Measurements from ENCODE around the gene SLC39A9.
"Not testable (repeated sequence)": the region's sequence is repeated elsewhere in the genome, so short reads cannot be mapped to it uniquely, and the experiment has no call there.

The SLC39A9 gene

GRCh38 chr14:69489495-69489894, 91.0 kb downstream of the SLC39A9 start:
- DNase-seq (ENCODE audit: low spot score): no peak
- in situ Hi-C loops (cut with MboI; ENCODE audit: low sequenced_read_pairs, unreplicated experiment): no loop called here
- TF ChIP-seq CTCF (IDR thresholded peaks at IDR 0.05; ENCODE audit: borderline replicate concordance, control extremely low read depth, extremely low read depth, insufficient read depth, missing control alignments): no peak

DNA sequence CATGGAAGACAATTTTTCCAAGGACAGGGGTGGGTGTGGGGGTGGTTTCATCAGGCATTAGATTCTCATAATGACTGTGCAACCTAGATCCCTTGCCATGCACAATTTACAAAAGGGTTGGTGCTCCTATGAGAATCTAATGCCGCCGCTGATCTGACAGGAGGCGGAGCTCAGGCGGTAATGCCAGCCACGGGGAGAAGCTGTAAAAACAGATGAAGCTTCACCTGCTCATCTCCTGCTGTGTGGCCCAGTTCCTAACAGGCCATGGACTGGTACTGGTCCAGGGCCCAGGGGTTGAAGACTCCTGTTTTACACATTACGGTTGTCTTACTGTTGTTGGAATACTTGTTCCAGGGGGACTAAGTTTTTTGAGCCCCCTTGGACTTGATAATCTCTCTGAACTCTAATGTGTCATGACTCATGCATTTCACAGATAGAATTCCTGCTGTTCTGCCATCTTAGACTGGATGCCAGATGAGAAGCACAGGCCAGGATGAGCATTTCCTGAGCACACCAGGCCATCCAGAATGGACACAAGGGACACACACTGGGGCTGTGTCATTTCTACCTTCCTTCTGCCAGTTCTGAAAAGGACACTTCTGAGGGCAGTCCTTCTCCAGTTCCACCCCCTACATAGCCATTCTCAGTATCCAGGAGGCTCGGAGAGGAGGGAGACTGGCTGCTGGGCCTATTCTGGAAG, 91.9 kb downstream of the SLC39A9 start:
- DNase-seq (ENCODE audit: low spot score): no peak
- TF ChIP-seq CTCF (IDR thresholded peaks at IDR 0.05; ENCODE audit: borderline replicate concordance, control extremely low read depth, extremely low read depth, insufficient read depth, missing control alignments): no peak
- in situ Hi-C loops (cut with MboI; ENCODE audit: low sequenced_read_pairs, unreplicated experiment): no loop called here

- no peak for TF ChIP-seq CTCF (IDR thresholded peaks at IDR 0.05; ENCODE audit: borderline replicate concordance, control extremely low read depth, extremely low read depth, insufficient read depth, missing control alignments)
- DNase-seq (ENCODE audit: low spot score): no peak
- in situ Hi-C loops (cut with MboI; ENCODE audit: low sequenced_read_pairs, unreplicated experiment): no loop called here
Measured at GRCh38 chr14:69491193-69491592, 92.7 kb downstream of the SLC39A9 start.

DNA sequence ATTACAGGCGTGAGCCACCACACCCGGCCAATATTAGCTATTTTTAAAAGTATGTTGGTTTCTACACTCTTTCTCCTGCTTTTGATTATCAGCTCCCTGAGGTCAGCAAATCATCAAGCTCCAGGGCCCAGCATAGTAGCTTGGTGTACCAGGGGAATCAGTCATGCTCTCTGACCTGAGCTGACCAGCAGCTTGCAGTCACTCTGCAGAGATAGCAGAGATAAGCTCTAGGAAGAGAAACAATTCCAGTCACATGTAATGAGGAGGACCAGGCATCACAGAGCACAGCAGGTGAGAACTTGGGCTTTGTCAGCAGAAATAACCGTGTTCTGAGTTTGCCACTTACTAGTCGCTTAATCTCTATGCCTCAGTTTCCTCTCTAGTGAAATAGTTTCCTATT, 94.5 kb downstream of the SLC39A9 start:
- DNase-seq (ENCODE audit: low spot score): no peak
- in situ Hi-C loops (cut with MboI; ENCODE audit: low sequenced_read_pairs, unreplicated experiment): no loop called here
- no peak for TF ChIP-seq CTCF (IDR thresholded peaks at IDR 0.05; ENCODE audit: borderline replicate concordance, control extremely low read depth, extremely low read depth, insufficient read depth, missing control alignments)

DNA sequence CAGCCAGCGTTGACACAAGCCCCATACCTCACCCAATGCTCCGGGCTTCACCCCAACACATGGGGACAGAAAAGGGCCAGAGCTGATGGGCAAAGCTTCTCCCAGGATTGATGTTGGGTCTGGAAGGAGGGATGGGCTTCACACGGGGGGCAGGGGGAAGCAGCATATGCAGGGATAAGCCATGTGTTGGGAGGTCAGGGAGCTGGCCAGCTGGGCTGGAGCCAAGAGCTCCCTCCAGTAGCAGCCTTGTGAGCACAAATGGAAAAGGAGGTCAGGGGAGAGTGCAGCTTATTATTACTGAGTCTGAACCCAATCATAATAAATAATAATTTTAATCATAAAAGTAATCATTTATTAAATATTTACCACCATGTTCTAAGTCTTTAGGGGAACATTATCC, 95.3 kb downstream of the SLC39A9 start:
- no peak for DNase-seq (ENCODE audit: low spot score)
- TF ChIP-seq CTCF (IDR thresholded peaks at IDR 0.05; ENCODE audit: borderline replicate concordance, control extremely low read depth, extremely low read depth, insufficient read depth, missing control alignments): no peak
- in situ Hi-C loops (cut with MboI; ENCODE audit: low sequenced_read_pairs, unreplicated experiment): no loop called here

DNA sequence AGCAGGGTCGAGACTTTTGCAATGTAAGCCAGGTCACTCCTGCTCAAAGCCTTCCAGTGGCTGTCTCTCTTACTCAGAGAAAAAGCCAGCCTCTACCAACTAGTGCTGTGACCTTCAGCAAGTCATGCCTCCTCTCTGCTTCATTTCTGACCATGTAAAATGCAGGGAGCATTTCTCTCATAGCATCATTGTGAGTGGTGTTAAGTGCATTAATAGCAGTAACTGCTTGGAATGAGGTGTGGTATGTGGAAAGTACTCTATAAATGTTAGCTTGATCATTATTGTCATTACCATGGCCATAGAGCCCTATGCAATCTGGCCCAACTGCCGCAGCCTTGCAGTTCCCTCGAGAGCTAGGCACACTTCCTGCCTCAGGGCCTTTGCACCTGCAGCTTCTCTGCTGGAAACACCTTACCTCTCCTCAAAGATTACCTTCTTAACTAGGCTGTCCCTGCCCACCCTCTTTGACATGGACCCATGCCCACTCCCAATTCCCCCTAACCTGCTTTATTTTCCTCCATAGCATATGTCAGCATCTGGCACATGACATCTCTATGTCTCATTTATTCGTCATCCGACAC, 96.9 kb downstream of the SLC39A9 start:
- TF ChIP-seq CTCF (IDR thresholded peaks at IDR 0.05; ENCODE audit: borderline replicate concordance, control extremely low read depth, extremely low read depth, insufficient read depth, missing control alignments): no peak

DNA sequence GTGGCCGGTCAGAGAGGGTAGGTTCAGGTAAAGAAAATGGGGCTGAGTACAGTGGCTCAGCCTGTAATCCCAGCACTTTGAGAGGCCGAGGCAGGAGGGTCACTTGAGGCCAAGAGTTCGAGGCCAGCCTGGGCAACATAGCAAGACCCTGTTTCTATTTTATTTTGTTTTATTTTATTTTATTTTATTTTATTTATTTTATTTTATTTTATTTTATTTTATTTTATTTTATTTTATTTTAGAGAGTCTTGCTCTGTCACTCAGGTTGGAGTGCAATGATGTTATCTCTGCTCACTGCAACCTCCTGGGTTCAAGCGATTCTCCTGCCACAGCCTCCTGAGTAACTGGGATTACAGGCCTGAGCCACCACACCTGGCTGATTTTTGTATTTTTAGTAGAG, 99.4 kb downstream of the SLC39A9 start:
- DNase-seq (ENCODE audit: low spot score); in situ Hi-C loops (cut with MboI; ENCODE audit: low sequenced_read_pairs, unreplicated experiment): not testable (repeated sequence)

More for the DNA sequence above, 96.9 kb downstream of the SLC39A9 start:
- in situ Hi-C loops (cut with MboI; ENCODE audit: low sequenced_read_pairs, unreplicated experiment): no loop called here
- no peak for DNase-seq (ENCODE audit: low spot score)

GRCh38 chr14:69498286-69498685, 99.8 kb downstream of the SLC39A9 start:
- in situ Hi-C loops (cut with MboI; ENCODE audit: low sequenced_read_pairs, unreplicated experiment); DNase-seq (ENCODE audit: low spot score): not testable (repeated sequence)
